ENCODE data around the gene GNB1.

The GNB1 gene

DNA sequence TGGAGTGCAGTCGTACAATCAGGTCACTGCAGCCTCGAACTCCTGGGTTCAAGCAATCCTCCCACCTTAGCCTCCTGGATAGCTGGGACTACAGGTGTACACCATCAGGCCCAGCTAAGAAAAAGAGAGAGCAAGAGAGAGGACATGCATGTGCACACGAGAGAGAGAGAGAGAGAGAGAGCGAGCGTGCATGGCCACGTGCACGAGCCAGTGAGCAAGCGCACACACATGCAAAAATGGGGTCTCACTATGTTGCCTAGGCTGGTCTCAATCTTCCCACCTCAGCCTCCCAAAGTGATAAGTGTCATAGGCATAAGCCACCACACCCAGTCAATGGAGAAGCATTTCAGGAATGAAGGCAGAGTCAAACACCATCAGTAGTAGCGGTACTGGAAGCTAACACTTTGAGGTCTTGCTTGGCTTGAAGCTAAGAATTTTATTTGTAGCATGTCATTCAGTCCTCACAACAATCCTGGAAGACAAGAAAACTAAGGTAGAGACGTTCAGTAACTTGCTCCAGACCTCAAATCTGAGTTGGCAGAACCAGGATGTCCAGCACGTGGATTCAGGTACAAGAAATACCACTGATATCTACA lies 14.5 kb downstream of the GNB1 start:
- ATAC-seq = no peak
- no peak for TF ChIP-seq GLIS3 (CRISPR knock-in tag; IDR thresholded peaks at IDR 0.05)
- TF ChIP-seq TOX (CRISPR knock-in tag; IDR thresholded peaks at IDR 0.05; ENCODE audit: borderline replicate concordance) = no peak
- TF ChIP-seq, protein P1, sequence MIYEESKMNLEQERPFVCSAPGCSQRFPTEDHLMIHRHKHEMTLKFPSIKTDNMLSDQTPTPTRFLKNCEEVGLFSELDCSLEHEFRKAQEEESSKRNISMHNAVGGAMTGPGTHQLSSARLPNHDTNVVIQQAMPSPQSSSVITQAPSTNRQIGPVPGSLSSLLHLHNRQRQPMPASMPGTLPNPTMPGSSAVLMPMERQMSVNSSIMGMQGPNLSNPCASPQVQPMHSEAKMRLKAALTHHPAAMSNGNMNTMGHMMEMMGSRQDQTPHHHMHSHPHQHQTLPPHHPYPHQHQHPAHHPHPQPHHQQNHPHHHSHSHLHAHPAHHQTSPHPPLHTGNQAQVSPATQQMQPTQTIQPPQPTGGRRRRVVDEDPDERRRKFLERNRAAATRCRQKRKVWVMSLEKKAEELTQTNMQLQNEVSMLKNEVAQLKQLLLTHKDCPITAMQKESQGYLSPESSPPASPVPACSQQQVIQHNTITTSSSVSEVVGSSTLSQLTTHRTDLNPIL (CRISPR knock-in tag; IDR thresholded peaks at IDR 0.05; ENCODE audit: low read depth) = no peak
- no peak for TF ChIP-seq ZNF565 (CRISPR knock-in tag; conservative IDR thresholded peaks at IDR 0.05; ENCODE audit: low read depth)
- TF ChIP-seq ZC3H10 (CRISPR knock-in tag; IDR thresholded peaks at IDR 0.05) = no peak
- no peak for TF ChIP-seq TCF4 (CRISPR knock-in tag; IDR thresholded peaks at IDR 0.05; ENCODE audit: borderline replicate concordance)
- TF ChIP-seq BACH2 (CRISPR knock-in tag; IDR thresholded peaks at IDR 0.05; ENCODE audit: borderline replicate concordance) = no peak
- no peak for TF ChIP-seq PPARA (CRISPR knock-in tag; IDR thresholded peaks at IDR 0.05; ENCODE audit: borderline replicate concordance)
- TF ChIP-seq POU6F1 (CRISPR knock-in tag; IDR thresholded peaks at IDR 0.05; ENCODE audit: borderline replicate concordance, low read depth) = no peak
- no peak for TF ChIP-seq RARB (CRISPR knock-in tag; IDR thresholded peaks at IDR 0.05)
- no peak for TF ChIP-seq CSRNP3 (CRISPR knock-in tag; IDR thresholded peaks at IDR 0.05)
- no peak for TF ChIP-seq CSDC2 (CRISPR knock-in tag; IDR thresholded peaks at IDR 0.05)
- no peak for TF ChIP-seq ESRRG (CRISPR knock-in tag; IDR thresholded peaks at IDR 0.05)
- TF ChIP-seq SNAI2 (CRISPR knock-in tag; IDR thresholded peaks at IDR 0.05) = no peak
- TF ChIP-seq, protein P2, sequence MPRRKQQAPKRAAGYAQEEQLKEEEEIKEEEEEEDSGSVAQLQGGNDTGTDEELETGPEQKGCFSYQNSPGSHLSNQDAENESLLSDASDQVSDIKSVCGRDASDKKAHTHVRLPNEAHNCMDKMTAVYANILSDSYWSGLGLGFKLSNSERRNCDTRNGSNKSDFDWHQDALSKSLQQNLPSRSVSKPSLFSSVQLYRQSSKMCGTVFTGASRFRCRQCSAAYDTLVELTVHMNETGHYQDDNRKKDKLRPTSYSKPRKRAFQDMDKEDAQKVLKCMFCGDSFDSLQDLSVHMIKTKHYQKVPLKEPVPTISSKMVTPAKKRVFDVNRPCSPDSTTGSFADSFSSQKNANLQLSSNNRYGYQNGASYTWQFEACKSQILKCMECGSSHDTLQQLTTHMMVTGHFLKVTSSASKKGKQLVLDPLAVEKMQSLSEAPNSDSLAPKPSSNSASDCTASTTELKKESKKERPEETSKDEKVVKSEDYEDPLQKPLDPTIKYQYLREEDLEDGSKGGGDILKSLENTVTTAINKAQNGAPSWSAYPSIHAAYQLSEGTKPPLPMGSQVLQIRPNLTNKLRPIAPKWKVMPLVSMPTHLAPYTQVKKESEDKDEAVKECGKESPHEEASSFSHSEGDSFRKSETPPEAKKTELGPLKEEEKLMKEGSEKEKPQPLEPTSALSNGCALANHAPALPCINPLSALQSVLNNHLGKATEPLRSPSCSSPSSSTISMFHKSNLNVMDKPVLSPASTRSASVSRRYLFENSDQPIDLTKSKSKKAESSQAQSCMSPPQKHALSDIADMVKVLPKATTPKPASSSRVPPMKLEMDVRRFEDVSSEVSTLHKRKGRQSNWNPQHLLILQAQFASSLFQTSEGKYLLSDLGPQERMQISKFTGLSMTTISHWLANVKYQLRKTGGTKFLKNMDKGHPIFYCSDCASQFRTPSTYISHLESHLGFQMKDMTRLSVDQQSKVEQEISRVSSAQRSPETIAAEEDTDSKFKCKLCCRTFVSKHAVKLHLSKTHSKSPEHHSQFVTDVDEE (CRISPR knock-in tag; IDR thresholded peaks at IDR 0.05) = no peak
- no peak for TF ChIP-seq ZFP3 (CRISPR knock-in tag; IDR thresholded peaks at IDR 0.05)
- no peak for TF ChIP-seq ZFP30 (CRISPR knock-in tag; IDR thresholded peaks at IDR 0.05)
- no peak for TF ChIP-seq ISL1 (CRISPR knock-in tag; IDR thresholded peaks at IDR 0.05)
- no peak for TF ChIP-seq ARNTL (CRISPR knock-in tag; IDR thresholded peaks at IDR 0.05; ENCODE audit: borderline replicate concordance, low read depth)
- TF ChIP-seq ZNF70 (CRISPR knock-in tag; IDR thresholded peaks at IDR 0.05) = no peak

DNA sequence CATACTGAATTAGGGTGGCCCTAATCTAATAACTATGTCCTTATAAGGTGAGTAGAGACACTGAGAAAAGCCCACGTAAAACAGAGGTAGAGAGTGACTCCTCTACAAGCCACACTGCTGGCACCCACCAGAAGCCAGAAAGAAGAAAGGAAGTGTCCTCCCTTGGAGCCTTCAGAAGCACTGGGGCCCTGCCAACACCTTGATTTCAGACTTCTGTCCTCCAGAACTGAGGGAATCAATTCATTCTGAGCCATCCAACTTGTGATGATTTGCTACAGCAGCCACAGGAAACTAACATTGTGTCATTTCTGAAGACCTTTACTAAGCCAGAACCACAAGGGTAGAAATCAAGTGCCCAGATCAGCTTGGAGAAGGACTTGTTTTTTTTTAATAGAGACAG lies 15.0 kb downstream of the GNB1 start:
- no peak for ATAC-seq
- TF ChIP-seq RARB (CRISPR knock-in tag; IDR thresholded peaks at IDR 0.05) (no peak), TCF4 (CRISPR knock-in tag; IDR thresholded peaks at IDR 0.05; ENCODE audit: borderline replicate concordance) (no peak), POU6F1 (CRISPR knock-in tag; IDR thresholded peaks at IDR 0.05; ENCODE audit: borderline replicate concordance, low read depth) (no peak), ZNF565 (CRISPR knock-in tag; conservative IDR thresholded peaks at IDR 0.05; ENCODE audit: low read depth) (no peak), ZC3H10 (CRISPR knock-in tag; IDR thresholded peaks at IDR 0.05) (no peak), ZFP30 (CRISPR knock-in tag; IDR thresholded peaks at IDR 0.05) (no peak), ISL1 (CRISPR knock-in tag; IDR thresholded peaks at IDR 0.05) (no peak), ZNF70 (CRISPR knock-in tag; IDR thresholded peaks at IDR 0.05) (no peak), CSRNP3 (CRISPR knock-in tag; IDR thresholded peaks at IDR 0.05) (no peak), ESRRG (CRISPR knock-in tag; IDR thresholded peaks at IDR 0.05) (no peak), OSR1 (CRISPR knock-in tag; IDR thresholded peaks at IDR 0.05) (no peak), TOX (CRISPR knock-in tag; IDR thresholded peaks at IDR 0.05; ENCODE audit: borderline replicate concordance) (no peak)
- TF ChIP-seq, protein P1 (CRISPR knock-in tag; IDR thresholded peaks at IDR 0.05; ENCODE audit: low read depth) = no peak
- TF ChIP-seq, protein P2 (CRISPR knock-in tag; IDR thresholded peaks at IDR 0.05) = no peak

Data from SK-N-SH treated with all-trans-retinoic acid at 6 μM for 48 hours (cell line).